H7 (cell line): ENCODE data around the gene DCN. TPM values are rescaled to one million over a fixed set of nuclear protein-coding genes. Genes with fewer than 3 reads are reported as not detected.

Source experiments
- DNase-seq: peaks from one replicate; pipeline ENCODE4 v3.0.0; 2012
- H3K27me3 ChIP-seq: 2 replicates; pipeline ENCODE4 v1.6.0; 2011; ENCODE audit warnings: mild to moderate bottlenecking, low read length; ENCODE audit not compliant: control insufficient read depth, insufficient read depth
- H3K36me3 ChIP-seq: replicated peaks from 2 replicates; pipeline ENCODE4 v1.5.1; 2011; ENCODE audit warnings: low read length; ENCODE audit not compliant: control insufficient read depth, insufficient read depth
- H3K4me3 ChIP-seq: 2 replicates; pipeline ENCODE4 v1.5.1; 2011; ENCODE audit warnings: low read depth, mild to moderate bottlenecking, control low read depth, low read length, moderate library complexity; ENCODE audit not compliant: insufficient read depth
- total RNA-seq: library from RNA; depleted of rRNA; stranded (reverse); fragments of >200 nt; shearing (Covaris generic); gene quantifications from 2 replicates; pipeline ENCODE4 v1.2.3, GENCODE V29; 2014

The DCN gene
- total RNA-seq, 1 experiment from 2014 or later, result not detected

DNA sequence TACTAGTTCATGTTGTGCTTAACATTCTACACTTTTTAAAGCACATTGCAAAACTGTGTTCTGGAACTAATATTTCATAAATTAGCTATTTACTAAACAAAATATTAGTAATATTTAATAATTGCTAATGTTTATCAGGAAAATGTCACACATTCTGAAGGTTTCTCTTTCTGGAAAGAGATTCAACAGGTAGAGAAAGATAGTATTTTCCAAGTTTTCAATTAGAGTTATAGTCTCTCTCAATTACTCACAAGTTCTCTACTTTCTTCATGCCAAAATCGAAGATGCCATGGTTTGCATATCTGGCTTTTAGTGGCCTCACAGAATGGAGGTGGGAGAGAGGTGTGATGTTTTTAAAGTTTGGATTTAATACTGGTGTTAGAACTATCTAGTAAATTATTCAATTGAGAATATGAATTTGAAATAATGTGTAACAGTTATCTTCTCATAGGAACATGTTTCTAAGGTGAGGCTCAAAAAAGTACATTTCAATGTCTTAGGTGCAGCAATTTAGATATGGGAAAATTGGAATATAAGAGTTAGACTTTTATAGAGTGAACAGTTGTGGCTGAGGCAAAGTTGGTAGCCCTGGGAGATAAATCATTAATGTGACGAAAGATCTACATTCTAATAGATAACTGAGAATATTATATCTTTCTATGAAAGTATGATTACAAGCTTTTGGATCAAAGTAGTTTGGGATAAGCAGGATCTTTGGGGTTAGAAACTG, 72.9 kb downstream of the DCN start:
- no peaks in the 10 kb centered on the region for H3K36me3 ChIP-seq
- no peak overlapping the region for H3K4me3 ChIP-seq
- H3K27me3 ChIP-seq, result no peaks in the 10 kb centered on the region
- DNase-seq, result no peak

DNA sequence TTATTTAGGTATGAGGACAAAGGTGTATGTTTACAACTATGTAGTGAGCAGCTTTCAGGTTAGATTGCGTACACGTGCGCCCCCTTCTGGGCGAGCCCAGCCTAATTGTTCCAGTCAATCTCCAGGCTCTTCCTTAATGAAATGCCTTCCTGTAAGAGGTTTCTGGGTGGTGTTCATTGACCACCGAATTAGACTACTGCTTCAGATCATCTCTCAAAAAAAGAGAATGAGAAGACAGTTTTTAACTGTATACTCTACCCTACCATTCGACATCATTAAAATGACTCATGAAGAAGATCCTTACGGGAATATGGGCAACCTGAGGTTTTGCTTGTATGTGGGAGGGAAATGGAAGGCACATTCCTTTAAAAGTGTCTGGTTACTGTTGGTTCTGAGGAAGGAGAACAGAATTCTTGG, 73.5 kb downstream of the DCN start:
- no peak overlapping the region for H3K4me3 ChIP-seq
- peak; percentile 2 for DNase-seq
- no peaks in the 10 kb centered on the region for H3K36me3 ChIP-seq
- H3K27me3 ChIP-seq, result no peaks in the 10 kb centered on the region

DNA sequence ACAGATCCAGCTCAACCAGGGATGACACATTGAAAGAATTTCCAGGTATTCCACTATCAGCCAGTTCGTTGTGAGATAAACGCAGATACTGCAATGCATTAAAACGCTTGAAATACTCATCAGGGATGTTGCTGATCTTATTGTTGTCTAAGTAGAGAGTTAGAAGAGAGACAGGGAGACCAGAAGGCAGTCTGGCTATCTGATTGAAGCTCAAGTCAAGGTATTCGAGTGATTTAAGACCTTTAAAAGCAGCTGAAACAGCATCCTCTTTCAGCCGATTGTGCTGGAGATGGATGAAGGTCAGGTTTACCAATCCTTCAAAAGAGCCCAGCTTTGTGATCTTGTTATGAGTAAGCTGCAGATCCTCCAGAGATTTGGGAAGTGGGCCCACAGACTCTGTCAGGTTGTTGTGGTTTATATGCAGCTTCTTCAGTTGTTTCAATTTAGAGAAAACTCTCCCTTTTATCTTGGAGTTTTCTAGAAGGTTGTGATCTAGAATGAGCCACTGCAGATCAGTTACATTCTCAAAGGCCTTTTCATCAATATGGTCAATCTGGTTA, 74.3 kb downstream of the DCN start:
- Histone ChIP-seq H3K27me3 (no peaks in the 10 kb centered on the region), H3K4me3 (no peak overlapping the region), H3K36me3 (no peaks in the 10 kb centered on the region)
- no peak for DNase-seq

DNA sequence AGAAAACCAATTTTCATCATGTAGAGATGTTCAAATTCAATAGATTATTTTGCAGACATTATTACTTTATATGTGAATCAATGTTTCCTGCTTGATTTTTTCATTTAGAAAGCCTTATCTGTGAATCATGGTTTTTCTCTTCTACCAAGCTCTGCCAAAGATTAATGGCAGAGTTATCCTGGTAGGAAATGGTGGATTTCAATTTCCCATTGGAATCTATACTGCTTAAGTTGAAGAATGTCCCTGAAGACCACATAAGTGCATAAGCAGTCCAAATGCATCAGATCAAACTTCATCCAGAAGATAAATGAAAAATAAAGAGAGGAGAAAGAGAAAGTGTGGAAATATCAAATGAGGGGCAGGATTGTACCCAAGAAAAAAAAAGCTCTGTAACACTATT, 76.3 kb downstream of the DCN start:
- H3K36me3 ChIP-seq, result no peaks in the 10 kb centered on the region
- no peak overlapping the region for H3K4me3 ChIP-seq
- no peaks in the 10 kb centered on the region for H3K27me3 ChIP-seq
- DNase-seq, result no peak

DNA sequence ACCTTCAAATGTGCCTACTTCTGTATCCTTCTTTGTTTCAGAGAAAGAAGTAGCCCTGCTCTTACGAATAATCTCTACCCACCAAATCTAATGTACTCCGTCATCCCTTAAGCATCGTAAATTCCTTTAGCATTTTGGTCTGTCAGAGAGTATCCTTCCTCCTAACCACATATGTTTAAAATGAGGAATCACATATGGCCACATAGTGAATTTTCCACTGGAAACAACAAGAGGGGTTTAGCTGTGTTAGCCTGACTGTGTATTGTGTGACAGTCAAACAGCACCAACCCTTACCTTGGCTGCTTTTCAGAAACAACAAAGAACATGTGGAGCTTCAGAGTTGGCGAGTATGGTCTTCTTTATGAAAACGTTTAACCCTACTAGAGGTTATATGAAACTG, 76.8 kb downstream of the DCN start:
- Histone ChIP-seq H3K4me3 (no peak overlapping the region), H3K27me3 (no peaks in the 10 kb centered on the region), H3K36me3 (no peaks in the 10 kb centered on the region)
- DNase-seq, result no peak

DNA sequence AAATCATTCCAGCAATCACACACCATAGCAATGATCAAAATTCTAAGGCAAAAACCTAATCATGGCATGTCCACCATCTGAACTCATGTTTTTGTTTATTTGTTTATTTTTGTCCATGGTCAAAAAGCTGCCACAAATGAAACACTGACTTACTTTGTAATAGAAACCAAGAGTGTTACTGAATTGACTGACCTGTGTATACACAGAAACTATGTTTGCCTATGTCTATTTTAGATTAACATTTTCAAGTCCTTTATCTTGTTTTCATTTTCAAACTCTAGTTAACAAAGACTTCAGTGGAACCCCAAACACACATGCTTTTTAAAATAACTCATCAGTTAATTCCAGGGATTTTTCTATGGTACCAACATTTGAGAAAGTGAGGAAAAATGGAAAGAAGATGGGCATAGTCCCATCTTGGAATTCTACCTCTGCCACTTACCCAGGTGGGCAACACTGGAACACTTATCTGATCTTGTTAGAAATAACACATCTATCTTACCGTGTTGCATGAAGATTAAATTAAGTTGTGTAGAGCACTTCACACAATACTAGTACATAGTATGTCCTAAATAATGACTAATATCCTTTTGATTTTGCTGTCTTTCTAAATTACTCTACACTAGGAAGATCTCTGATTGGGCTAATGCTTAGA, 77.7 kb downstream of the DCN start:
- Histone ChIP-seq H3K4me3 (no peak overlapping the region), H3K27me3 (no peaks in the 10 kb centered on the region)
- no peak for DNase-seq

DNA sequence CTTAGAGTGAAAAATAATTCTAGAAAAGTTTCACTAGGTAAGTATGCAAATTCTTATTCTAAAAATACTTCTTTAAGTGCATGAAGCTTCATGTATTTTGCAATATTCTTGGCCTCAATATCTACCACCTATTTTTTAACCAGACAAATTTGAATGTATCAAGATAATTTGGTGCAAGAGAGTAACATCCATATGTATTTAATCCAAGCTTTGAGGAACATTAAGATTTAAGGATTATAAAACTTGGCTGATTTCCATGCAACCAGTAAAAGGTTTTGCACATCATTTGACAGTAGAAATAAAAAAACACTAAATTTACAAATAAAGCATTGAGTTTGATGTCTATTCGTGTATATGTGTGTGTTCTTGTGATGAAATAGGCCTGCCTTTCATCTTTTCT, 79.0 kb downstream of the DCN start:
- no peak for DNase-seq
- Histone ChIP-seq H3K27me3 (no peaks in the 10 kb centered on the region), H3K36me3 (no peaks in the 10 kb centered on the region), H3K4me3 (no peak overlapping the region)

More for the DNA sequence above, 77.7 kb downstream of the DCN start:
- no peaks in the 10 kb centered on the region for H3K36me3 ChIP-seq

DNA sequence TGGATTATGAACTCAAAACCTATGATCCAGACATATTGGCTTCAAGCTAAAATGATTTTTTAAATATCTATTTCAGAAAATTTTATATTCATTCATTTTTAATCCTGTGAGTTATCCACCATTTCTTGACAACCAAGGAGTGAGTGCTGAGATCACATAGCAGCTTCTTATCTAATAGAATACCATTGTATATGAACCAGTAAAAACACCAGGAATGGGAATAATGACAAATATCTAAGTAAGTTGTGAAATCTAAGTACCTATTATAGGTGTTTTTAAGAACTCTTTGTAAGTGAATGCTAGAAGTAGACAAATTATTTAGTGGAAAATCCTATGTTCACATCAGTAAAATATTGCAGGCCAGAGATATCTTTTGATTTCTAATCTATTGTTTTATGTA, 79.5 kb downstream of the DCN start:
- H3K27me3 ChIP-seq, result no peaks in the 10 kb centered on the region
- no peak overlapping the region for H3K4me3 ChIP-seq
- DNase-seq, result no peak
- H3K36me3 ChIP-seq, result no peaks in the 10 kb centered on the region

DNA sequence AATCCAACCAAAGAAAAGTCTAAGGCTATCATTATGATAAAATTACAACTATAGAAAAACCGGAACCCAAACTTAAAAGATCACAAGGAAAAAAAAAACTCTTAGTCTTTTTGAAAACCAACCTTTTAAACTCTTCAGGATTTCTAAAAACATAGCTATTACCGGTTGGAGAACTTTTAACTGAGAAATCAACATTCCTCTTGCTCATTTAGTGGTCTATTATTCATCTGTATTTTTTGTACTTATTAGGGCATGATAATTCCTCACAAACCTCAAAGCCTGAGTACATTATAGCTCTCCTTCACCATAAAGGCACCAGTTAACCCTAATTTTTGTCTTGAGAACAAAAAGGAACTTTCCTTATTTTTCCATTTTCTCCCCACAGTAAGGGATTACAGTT, 81.7 kb downstream of the DCN start:
- H3K27me3 ChIP-seq, result no peaks in the 10 kb centered on the region
- H3K4me3 ChIP-seq, result no peak overlapping the region
- no peak for DNase-seq
- no peaks in the 10 kb centered on the region for H3K36me3 ChIP-seq

DNA sequence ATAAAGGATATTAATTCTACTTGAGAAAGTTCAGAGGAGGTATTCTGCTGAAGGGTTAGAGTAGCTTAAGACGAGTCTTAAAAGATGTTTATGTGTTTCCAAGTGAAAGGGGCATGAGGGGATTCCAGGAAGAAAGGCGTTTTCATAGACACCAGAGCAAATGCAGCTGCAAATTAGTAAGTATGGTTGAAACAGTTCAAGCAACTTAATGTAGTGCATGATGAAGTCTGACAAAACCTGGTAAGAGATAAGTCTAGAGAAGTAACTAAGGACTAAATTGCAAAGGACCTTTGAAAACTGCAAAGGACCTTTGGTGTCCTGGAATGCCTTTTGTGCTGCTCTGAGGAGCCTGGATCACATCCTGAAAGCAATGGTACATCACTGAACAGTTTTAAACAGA, 82.8 kb downstream of the DCN start:
- Histone ChIP-seq H3K4me3 (no peak overlapping the region), H3K27me3 (no peaks in the 10 kb centered on the region), H3K36me3 (no peaks in the 10 kb centered on the region)
- no peak for DNase-seq

DNA sequence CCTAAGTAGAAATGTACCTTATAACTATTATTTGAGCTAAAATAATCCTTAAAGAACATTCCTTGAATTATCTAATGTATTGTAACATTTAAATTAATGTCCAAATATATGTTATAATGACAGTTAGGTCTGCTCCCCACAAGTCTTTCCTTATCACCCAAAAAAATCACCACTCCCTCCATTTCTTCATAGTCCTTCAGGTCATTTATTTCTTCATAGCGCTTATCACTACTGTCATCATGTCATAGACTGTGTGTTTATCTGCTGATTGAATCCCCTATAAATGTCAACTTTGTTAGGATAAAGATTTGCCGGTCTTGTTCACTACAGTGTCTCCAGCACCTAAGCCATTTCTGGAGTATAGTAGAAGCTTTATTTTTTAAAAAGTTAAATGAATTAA, 83.3 kb downstream of the DCN start:
- H3K36me3 ChIP-seq, result no peaks in the 10 kb centered on the region
- DNase-seq, result no peak
- H3K27me3 ChIP-seq, result no peaks in the 10 kb centered on the region
- H3K4me3 ChIP-seq, result no peak overlapping the region

DNA sequence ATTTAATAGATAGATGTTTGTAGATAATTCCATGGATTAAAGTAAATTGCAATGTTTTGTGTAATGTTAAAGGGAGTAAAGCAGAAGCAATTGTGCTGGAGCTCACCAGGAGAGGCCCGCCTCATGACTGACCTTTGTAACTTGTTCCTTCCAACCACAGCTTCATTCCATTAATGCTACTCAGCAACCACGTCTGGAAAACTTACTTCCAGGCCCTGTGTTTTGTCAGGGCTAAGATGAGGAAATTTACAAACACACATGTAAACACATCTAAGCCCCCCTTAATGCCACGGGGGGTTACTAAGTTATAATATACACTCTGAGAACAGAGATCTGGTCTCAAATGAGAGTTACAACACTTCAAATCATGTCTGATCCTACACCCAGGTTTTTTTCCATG, 83.7 kb downstream of the DCN start:
- H3K36me3 ChIP-seq, result no peaks in the 10 kb centered on the region
- H3K27me3 ChIP-seq, result no peaks in the 10 kb centered on the region
- no peak overlapping the region for H3K4me3 ChIP-seq
- no peak for DNase-seq

DNA sequence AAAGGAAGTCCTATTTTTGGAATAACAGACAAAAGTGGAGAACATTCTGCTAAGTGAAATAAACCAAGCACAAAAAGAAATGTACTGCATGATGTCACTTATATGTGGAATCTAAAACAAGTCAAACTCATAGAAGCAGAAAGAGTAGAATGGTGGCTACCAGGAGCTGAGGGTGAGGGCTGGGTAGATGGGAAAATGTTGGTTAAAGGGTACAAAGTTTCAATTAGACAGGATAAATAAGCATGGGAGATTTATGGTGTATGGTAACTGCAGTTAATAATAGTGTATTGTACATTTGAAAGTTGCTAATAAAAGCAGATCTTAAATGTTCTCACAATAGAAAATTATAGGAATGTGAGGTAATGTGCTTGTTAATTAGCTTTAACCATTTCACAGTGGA, 84.2 kb downstream of the DCN start:
- H3K4me3 ChIP-seq, result no peak overlapping the region
- H3K36me3 ChIP-seq, result no peaks in the 10 kb centered on the region
- DNase-seq, result no peak
- no peaks in the 10 kb centered on the region for H3K27me3 ChIP-seq

DNA sequence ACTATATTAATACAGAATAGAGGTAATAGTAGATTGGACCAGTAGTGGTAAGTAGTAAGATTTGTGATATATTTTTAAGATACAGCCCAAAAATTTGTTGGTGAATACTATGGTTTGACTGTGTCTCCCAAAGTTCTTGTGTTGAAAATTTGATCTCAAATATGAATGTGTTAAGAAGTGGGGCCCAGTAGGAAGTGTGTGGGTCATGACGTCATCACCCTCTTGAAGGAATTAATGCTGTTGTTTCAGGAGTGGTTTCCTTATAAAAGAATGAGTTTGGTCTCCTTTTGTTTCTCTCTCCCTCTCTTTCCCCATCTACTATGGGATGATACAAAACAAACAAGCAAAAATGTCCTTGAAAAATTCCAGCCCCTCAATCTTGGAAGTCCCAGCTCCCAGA, 87.7 kb downstream of the DCN start:
- no peaks in the 10 kb centered on the region for H3K36me3 ChIP-seq
- no peak overlapping the region for H3K4me3 ChIP-seq
- H3K27me3 ChIP-seq, result no peaks in the 10 kb centered on the region
- DNase-seq, result no peak

DNA sequence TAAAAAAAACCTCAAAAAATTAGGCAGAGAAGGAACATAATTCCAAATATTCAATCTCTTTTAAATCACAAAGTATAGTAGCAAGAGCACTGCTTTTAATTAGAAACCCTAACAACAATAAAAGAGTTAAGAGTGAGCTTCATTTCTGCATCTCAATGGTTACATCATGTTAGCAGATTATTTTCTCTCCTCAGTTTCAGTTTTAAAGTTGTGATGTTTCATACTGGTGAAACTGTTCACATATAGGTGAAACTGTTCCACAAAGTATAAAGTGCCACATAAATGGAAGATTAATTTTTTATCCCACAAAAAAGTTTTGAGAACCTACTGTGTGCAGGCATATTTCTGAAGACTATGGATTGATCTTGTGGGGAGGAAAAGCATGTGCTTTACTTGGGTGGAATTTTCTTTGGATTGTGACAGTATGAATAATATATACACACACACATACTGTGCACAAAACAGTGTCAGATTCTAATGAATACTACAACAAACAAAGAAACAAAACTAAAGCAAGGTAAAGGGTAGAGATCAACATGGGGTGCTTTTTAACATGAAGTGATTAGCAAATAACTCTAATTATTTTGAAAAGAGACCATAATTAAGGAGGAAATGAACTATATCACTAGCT, 88.5 kb downstream of the DCN start:
- H3K4me3 ChIP-seq, result no peak overlapping the region
- no peaks in the 10 kb centered on the region for H3K27me3 ChIP-seq
- no peaks in the 10 kb centered on the region for H3K36me3 ChIP-seq
- DNase-seq, result no peak
